ENCODE data around the gene CCDC122. TPM values are rescaled to one million over a fixed set of nuclear protein-coding genes. Genes with fewer than 3 reads are reported as not detected.

CCDC122 gene
- total RNA-seq, result 1 to 10 TPM in 2 of 4 donors, under 1 TPM in 2; 0.63 to 1.6 (median 0.97) TPM
- polyA plus RNA-seq, result 1 to 10 TPM in 1 of 3 donors, under 1 TPM in 2; 0.15 to 1.3 (median 0.70) TPM
- long read RNA-seq, donor 1, partial matches to known transcripts, result 0 of 1 reads
- long read RNA-seq, donor 1, other reads (novel, unspliced or antisense), result 1 of 1 reads
- long read RNA-seq, donor 2, result 0 reads

GRCh38 chr13:43878892-43879754, at the start of gene CCDC122:
Gene CCDC122, minus strand, starts transcription at chr13:43879740. Its CDS starts 10,364 bp downstream, at chr13:43869376.
- Histone ChIP-seq H3K4me3 (peak within 1 kb of the TSS; percentile 89), H3K9me3 (no peaks in the 10 kb centered on the region), H3K27me3 (ENCODE audit: insufficient read depth in 3 of 3, low read length in 2 of 3) (no peaks in the 10 kb centered on the region), H3K27ac (peak within 1 kb of the TSS; percentile 85), H3K4me1 (no peaks in the 10 kb centered on the region), H3K36me3 (ENCODE audit: insufficient read depth in 1 of 2, low read depth in 1 of 2) (no peaks in the 10 kb centered on the region)
- intact Hi-C loops (cut with DNase I), result loop anchor here (10.0 kb wide), 3 partner anchors 574 to 914 kb away; no protein-coding TSS in a partner anchor
- WGBS, 3 donors, result 0 to 1% (median 1%) methylated on average over 53 to 78 of the region's 78 CpGs
- TF ChIP-seq, protein P1, sequence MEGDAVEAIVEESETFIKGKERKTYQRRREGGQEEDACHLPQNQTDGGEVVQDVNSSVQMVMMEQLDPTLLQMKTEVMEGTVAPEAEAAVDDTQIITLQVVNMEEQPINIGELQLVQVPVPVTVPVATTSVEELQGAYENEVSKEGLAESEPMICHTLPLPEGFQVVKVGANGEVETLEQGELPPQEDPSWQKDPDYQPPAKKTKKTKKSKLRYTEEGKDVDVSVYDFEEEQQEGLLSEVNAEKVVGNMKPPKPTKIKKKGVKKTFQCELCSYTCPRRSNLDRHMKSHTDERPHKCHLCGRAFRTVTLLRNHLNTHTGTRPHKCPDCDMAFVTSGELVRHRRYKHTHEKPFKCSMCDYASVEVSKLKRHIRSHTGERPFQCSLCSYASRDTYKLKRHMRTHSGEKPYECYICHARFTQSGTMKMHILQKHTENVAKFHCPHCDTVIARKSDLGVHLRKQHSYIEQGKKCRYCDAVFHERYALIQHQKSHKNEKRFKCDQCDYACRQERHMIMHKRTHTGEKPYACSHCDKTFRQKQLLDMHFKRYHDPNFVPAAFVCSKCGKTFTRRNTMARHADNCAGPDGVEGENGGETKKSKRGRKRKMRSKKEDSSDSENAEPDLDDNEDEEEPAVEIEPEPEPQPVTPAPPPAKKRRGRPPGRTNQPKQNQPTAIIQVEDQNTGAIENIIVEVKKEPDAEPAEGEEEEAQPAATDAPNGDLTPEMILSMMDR (IDR thresholded peaks at IDR 0.05), result no peak
- ATAC-seq, result peak; percentile 90 to 94 (median 92)
- peak; percentile 88 to 90 for DNase-seq

DNA sequence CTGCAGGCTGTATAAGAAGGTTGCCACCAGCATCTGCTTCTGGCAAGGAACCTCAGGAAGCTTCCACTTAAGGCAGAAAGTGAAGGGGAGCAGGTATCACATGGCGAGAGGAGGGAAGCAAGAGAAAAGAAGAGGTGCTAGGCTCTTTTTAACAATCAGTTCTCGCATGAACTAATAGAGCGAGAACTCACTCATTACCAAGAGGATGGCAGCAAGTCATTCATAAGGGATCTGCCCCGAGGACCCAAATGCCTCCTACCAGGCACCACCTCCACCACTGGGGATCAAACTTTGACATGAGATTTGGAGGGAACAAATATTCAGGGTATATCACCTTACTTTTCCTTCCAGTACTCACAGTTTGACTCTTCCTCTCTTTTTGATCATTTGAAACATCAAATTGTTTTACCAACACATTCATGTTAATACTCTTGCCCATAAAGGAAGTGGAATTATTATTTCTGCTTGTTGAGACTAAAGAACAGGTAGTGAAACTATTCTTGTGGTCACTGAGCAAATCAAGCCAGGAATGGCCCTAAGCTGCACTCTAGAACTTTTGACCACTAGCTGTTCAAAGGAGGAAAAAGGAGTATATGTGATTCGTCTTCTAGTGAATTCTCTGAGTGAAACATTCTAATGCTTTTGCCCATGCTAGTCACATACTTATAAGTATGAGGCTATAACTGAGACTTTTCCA, 45.2 kb upstream of the CCDC122 start:
- TF ChIP-seq, protein P1 (IDR thresholded peaks at IDR 0.05), result no peak
- ATAC-seq (no peak), DNase-seq (no peak)
- intact Hi-C loops (cut with DNase I), result no loop called here
- Histone ChIP-seq H3K36me3 (ENCODE audit: insufficient read depth in 1 of 2, low read depth in 1 of 2) (no peaks in the 10 kb centered on the region), H3K4me1 (no peaks in the 10 kb centered on the region), H3K4me3 (no peak overlapping the region), H3K27ac (no peak overlapping the region), H3K27me3 (ENCODE audit: insufficient read depth in 3 of 3, low read length in 2 of 3) (no peaks in the 10 kb centered on the region), H3K9me3 (no peaks in the 10 kb centered on the region)
- WGBS, 3 donors, result 86 to 92% (median 90%) methylated on average over 5 of the region's 5 CpGs

DNA sequence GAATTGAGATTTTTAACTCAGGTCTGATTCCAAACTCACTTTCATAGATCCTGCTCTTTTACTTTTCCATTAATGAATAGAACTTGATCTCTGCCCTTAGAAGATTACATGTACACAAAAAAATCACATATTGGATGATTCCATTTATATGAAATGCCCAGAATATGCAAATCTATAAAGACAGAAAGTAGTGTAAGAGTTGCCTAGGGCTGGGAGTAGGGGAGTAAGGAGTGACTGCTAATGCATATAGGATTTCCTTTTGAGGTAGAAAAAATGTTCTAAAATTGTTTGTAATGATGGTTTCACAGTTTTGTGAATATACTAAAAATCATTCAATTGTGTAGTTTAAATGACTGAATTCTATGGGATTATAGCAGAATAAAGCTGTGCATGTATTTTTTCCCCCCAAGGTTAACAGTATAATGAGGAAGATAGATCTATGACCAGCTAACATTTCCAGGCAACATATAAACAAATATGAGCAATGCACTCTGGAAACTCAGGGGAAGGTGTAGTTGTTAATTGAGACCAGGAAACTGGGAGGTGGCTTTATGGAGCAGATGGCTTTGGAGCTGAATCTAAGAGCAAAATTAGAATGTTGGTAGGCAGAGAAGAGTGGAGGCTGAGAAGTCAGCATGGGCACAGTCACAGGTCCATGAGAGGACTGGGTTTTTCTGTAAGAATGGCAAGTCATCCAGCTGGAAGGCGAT, 41.6 kb upstream of the CCDC122 start:
- Histone ChIP-seq H3K27ac (no peak overlapping the region), H3K27me3 (ENCODE audit: insufficient read depth in 3 of 3, low read length in 2 of 3) (no peaks in the 10 kb centered on the region), H3K9me3 (no peaks in the 10 kb centered on the region), H3K36me3 (ENCODE audit: insufficient read depth in 1 of 2, low read depth in 1 of 2) (no peaks in the 10 kb centered on the region), H3K4me1 (no peaks in the 10 kb centered on the region), H3K4me3 (no peak overlapping the region)
- DNase-seq, result no peak
- ATAC-seq, result no peak
- intact Hi-C loops (cut with DNase I), result no loop called here
- TF ChIP-seq, protein P1 (IDR thresholded peaks at IDR 0.05), result no peak
- 98 to 100% (median 100%) methylated on average over 1 of the region's 1 CpG for WGBS, 3 donors

GRCh38 chr13:43918636-43919035, 39.1 kb upstream of the CCDC122 start:
- no peak for ATAC-seq

More at GRCh38 chr13:43918636-43919035, 39.1 kb upstream of the CCDC122 start:
- no peaks in the 10 kb centered on the region for H3K27me3 ChIP-seq (ENCODE audit: insufficient read depth in 3 of 3, low read length in 2 of 3)
- H3K9me3 ChIP-seq, result no peaks in the 10 kb centered on the region
- H3K4me3 ChIP-seq, result no peak overlapping the region
- TF ChIP-seq, protein P1 (IDR thresholded peaks at IDR 0.05), result no peak
- whole genome bisulfite sequencing, 3 donors, result 79 to 85% (median 80%) methylated on average over 5 of the region's 5 CpGs
- no peak overlapping the region for H3K27ac ChIP-seq
- no peak for DNase-seq
- H3K36me3 ChIP-seq (ENCODE audit: insufficient read depth in 1 of 2, low read depth in 1 of 2), result no peaks in the 10 kb centered on the region
- intact Hi-C loops (cut with DNase I), result no loop called here
- H3K4me1 ChIP-seq, result no peaks in the 10 kb centered on the region
